Liver (tissue), 3 donors: ENCODE data around the gene SLC8A3.

Source experiments
- CTCF ChIP-seq: fragments of 150-350 bp; IDR thresholded peaks from 2 replicates; pipeline ENCODE4 v1.5.1; 2017; ENCODE audit warnings: improper control_type of control experiment, low read depth, low read length; ENCODE audit not compliant: missing input control
- GABPA ChIP-seq, 2 donors: IDR thresholded peaks in 1 of 2; conservative IDR thresholded peaks in 1 of 2; 2 replicates each; pipeline ENCODE4 v1.6.1; 2016; ENCODE audit warnings: antibody characterized with exemption in 2 of 2, mild to moderate bottlenecking in 1 of 2, moderate library complexity in 1 of 2
- HNF4G ChIP-seq: IDR thresholded peaks from 2 replicates; pipeline ENCODE4 v1.6.1; 2016; ENCODE audit warnings: antibody characterized with exemption
- TAF1 ChIP-seq: conservative IDR thresholded peaks from 2 replicates; pipeline ENCODE4 v1.6.1; 2016; ENCODE audit warnings: antibody characterized with exemption, mild to moderate bottlenecking
- YY1 ChIP-seq: IDR thresholded peaks from 2 replicates; pipeline ENCODE4 v1.6.1; 2016; ENCODE audit warnings: antibody characterized with exemption, mild to moderate bottlenecking
- donor health status: healthy.
- donor health status: healthy.

GRCh38 chr14:70094631-70095030, 94.1 kb downstream of the SLC8A3 start:
- TF ChIP-seq CTCF (no peak), TAF1 (no peak), HNF4G (no peak), GABPA (IDR thresholded peaks at IDR 0.05 in 1 of 2, conservative IDR thresholded peaks at IDR 0.05 in 1 of 2) (no peak), YY1 (no peak)
